Measurements from ENCODE around the gene NUDT16L1. TPM values are rescaled to one million over a fixed set of nuclear protein-coding genes. Genes with fewer than 3 reads are reported as not detected.

The NUDT16L1 gene
- polyA plus RNA-seq, 3 donors = 40.0 to 62.7 (median 41.1) TPM

- no peak for TF ChIP-seq CTCF (IDR thresholded peaks at IDR 0.05)
- no peaks in the 10 kb centered on the region for H3K9me3 ChIP-seq (replicated peaks in 1 of 2; ENCODE audit: control insufficient read depth in 1 of 2, insufficient read depth in 1 of 2, low read length in 2 of 2)
- H4K20me1 ChIP-seq (ENCODE audit: insufficient read depth, low read length) = peaks cover 11% of the 10 kb centered on the region
- Mint-ChIP-seq H3K27me3 (ENCODE audit: low read depth in 3 of 3) (no peaks in the 10 kb centered on the region), H3K27ac (peak overlapping the region in 3 of 7 donors; percentile 54 to 59 (median 55)), H3K4me1 (peaks cover 34% of the 10 kb centered on the region), H3K4me3 (no peak overlapping the region), H3K36me3 (peaks cover 44 to 84% of the 10 kb centered on the region in 2 donors), H3K9me3 (peaks cover 0 to 2% (median 0%) of the 10 kb centered on the region in 7 donors)
- no peak overlapping the region for H3K27ac ChIP-seq (ENCODE audit: low read depth in 1 of 2, low read length in 2 of 2)
- DNase-seq = no peak
- H3K27me3 ChIP-seq (ENCODE audit: control insufficient read depth in 2 of 2, insufficient read depth in 2 of 2, low read length in 2 of 2) = no peaks in the 10 kb centered on the region
- WGBS (ENCODE audit: insufficient coverage) = 98% methylated on average over 21 of the region's 23 CpGs
- no peak overlapping the region for H3K4me2 ChIP-seq (replicated peaks; ENCODE audit: extremely low read depth, low read length, poor library complexity, severe bottlenecking)
- intact Hi-C loops (cut with micrococcal nuclease) = loop anchor here in 1 of 2 donors (5.0 kb wide), 1 partner anchor 62 kb away; the partner anchor contains the start of gene MGRN1
- peaks cover 36% of the 10 kb centered on the region for H3K79me2 ChIP-seq (ENCODE audit: insufficient read depth, low read length)
- H3K9ac ChIP-seq (ENCODE audit: insufficient read depth, low read length, poor library complexity, severe bottlenecking) = no peak overlapping the region
- no peak overlapping the region for H2AFZ ChIP-seq (ENCODE audit: insufficient read depth, low read depth, low read length, poor library complexity, severe bottlenecking)
- H3K4me1 ChIP-seq (ENCODE audit: control insufficient read depth in 1 of 2, insufficient read depth in 2 of 2, low read length in 2 of 2) = peaks cover 42 to 48% of the 10 kb centered on the region in 2 donors
- peaks cover 63 to 72% of the 10 kb centered on the region in 2 donors for H3K36me3 ChIP-seq (replicated peaks in 1 of 2; ENCODE audit: control insufficient read depth in 1 of 2, insufficient read depth in 2 of 2, low read length in 2 of 2)
- H3K4me3 ChIP-seq (replicated peaks in 1 of 3; ENCODE audit: low read depth in 2 of 3, low read length in 3 of 3) = no peak overlapping the region
These were observed 9.2 kb upstream of the NUDT16L1 start for GRCh38 chr16:4684058-4684715.

- TF ChIP-seq CTCF (IDR thresholded peaks at IDR 0.05) = no peak
- H3K36me3 ChIP-seq (replicated peaks in 1 of 2; ENCODE audit: control insufficient read depth in 1 of 2, insufficient read depth in 2 of 2, low read length in 2 of 2) = peaks cover 65 to 75% of the 10 kb centered on the region in 2 donors
- no peak overlapping the region for H3K9ac ChIP-seq (ENCODE audit: insufficient read depth, low read length, poor library complexity, severe bottlenecking)
- peaks cover 0 to 2% (median 0%) of the 10 kb centered on the region in 7 donors for H3K9me3 Mint-ChIP-seq
- H3K9me3 ChIP-seq (replicated peaks in 1 of 2; ENCODE audit: control insufficient read depth in 1 of 2, insufficient read depth in 1 of 2, low read length in 2 of 2) = no peaks in the 10 kb centered on the region
- H2AFZ ChIP-seq (ENCODE audit: insufficient read depth, low read depth, low read length, poor library complexity, severe bottlenecking) = no peak overlapping the region
- peaks cover 42 to 48% of the 10 kb centered on the region in 2 donors for H3K4me1 ChIP-seq (ENCODE audit: control insufficient read depth in 1 of 2, insufficient read depth in 2 of 2, low read length in 2 of 2)
- no peak overlapping the region for H3K4me3 Mint-ChIP-seq
- peaks cover 34% of the 10 kb centered on the region for H3K4me1 Mint-ChIP-seq
- H3K27me3 ChIP-seq (ENCODE audit: control insufficient read depth in 2 of 2, insufficient read depth in 2 of 2, low read length in 2 of 2) = no peaks in the 10 kb centered on the region
- H3K27me3 Mint-ChIP-seq (ENCODE audit: low read depth in 3 of 3) = no peaks in the 10 kb centered on the region
- WGBS (ENCODE audit: insufficient coverage) = 71% methylated on average over 11 of the region's 13 CpGs
- peak overlapping the region in 1 of 7 donors; percentile 59 for H3K27ac Mint-ChIP-seq
- peaks cover 36% of the 10 kb centered on the region for H3K79me2 ChIP-seq (ENCODE audit: insufficient read depth, low read length)
- H3K36me3 Mint-ChIP-seq = peaks cover 44 to 84% of the 10 kb centered on the region in 2 donors
- H3K4me2 ChIP-seq (replicated peaks; ENCODE audit: extremely low read depth, low read length, poor library complexity, severe bottlenecking) = no peak overlapping the region
- intact Hi-C loops (cut with micrococcal nuclease) = loop anchor here in 1 of 2 donors (5.0 kb wide), 1 partner anchor 62 kb away; the partner anchor contains the start of gene MGRN1
- DNase-seq = no peak
- H4K20me1 ChIP-seq (ENCODE audit: insufficient read depth, low read length) = peaks cover 11% of the 10 kb centered on the region
- H3K27ac ChIP-seq (ENCODE audit: low read depth in 1 of 2, low read length in 2 of 2) = no peak overlapping the region
- no peak overlapping the region for H3K4me3 ChIP-seq (replicated peaks in 1 of 3; ENCODE audit: low read depth in 2 of 3, low read length in 3 of 3)
These were observed 8.6 kb upstream of the NUDT16L1 start for GRCh38 chr16:4684763-4685162.
